ENCODE data around the gene ROBO3.

DNA sequence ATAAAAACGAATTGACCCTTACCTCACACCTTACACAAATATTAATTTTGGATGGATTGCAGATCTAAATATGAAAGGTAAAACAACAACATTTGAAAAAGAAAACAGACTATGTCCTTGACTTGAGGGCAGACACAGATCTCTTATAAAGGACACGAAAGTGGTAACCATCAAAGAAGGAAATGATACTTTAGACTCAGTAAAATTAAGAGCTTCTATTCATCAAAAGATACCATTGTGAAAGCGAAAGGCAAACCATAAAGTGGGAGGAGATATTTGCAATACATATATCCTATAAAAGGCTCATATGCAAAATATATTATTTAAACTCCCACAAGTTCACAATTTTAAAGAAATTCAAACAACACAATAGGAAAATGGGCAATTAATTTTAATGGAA is 65.6 kb downstream of the ROBO3 start:
- TF ChIP-seq SUZ12 (IDR thresholded peaks at IDR 0.05; ENCODE audit: low read length): no peak
- no peak for TF ChIP-seq CBX8 (IDR thresholded peaks at IDR 0.05; ENCODE audit: borderline replicate concordance, low read depth, low read length)
- TF ChIP-seq, protein P1, sequence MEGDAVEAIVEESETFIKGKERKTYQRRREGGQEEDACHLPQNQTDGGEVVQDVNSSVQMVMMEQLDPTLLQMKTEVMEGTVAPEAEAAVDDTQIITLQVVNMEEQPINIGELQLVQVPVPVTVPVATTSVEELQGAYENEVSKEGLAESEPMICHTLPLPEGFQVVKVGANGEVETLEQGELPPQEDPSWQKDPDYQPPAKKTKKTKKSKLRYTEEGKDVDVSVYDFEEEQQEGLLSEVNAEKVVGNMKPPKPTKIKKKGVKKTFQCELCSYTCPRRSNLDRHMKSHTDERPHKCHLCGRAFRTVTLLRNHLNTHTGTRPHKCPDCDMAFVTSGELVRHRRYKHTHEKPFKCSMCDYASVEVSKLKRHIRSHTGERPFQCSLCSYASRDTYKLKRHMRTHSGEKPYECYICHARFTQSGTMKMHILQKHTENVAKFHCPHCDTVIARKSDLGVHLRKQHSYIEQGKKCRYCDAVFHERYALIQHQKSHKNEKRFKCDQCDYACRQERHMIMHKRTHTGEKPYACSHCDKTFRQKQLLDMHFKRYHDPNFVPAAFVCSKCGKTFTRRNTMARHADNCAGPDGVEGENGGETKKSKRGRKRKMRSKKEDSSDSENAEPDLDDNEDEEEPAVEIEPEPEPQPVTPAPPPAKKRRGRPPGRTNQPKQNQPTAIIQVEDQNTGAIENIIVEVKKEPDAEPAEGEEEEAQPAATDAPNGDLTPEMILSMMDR (IDR thresholded peaks at IDR 0.05; ENCODE audit: control extremely low read depth in 1 of 3, insufficient read depth in 1 of 3, low read depth in 1 of 3, low read length in 3 of 3): no peak
- no peak for TF ChIP-seq POLR2AphosphoS5 (IDR thresholded peaks at IDR 0.05; ENCODE audit: low read depth, low read length)
- TF ChIP-seq POLR2A (IDR thresholded peaks at IDR 0.05; ENCODE audit: control extremely low read depth in 1 of 2, low read depth in 2 of 2, low read length in 2 of 2): no peak

Measured in H1 (cell line).